HepG2 (cell line): Measurements from ENCODE around the gene NELL1. TPM values are rescaled to one million over a fixed set of nuclear protein-coding genes. Genes with fewer than 3 reads are reported as not detected.
A peak's percentile ranks its signal among the peaks of the same experiment; 100 is the strongest.

ENCODE experiments used
- ATAC-seq: fragments of 200-7000 bp; cut with Tn5 transposase; 3 replicates; pipeline ENCODE4 v1.9.1; 2020; ENCODE audit warnings: mild to moderate bottlenecking, moderate library complexity
- BruUV-seq: library from RNA; stranded (reverse); fragments of 400-500 nt; replicated peaks from 2 replicates; lab custom pipeline; 2021; lab: Mats Ljungman, UMichigan
- CTCF ChIA-PET: fragments of 300-600 bp; formaldehyde crosslinking; extraction: SDS; loops from one replicate; lab custom pipeline; 2021; ENCODE audit warnings: low total read pairs, inconsistent platforms, low intra/inter-chr PET ratio; lab: Yijun Ruan, JAX
- POLR2A ChIA-PET: fragments of 350-600 bp; sonication (Branson Sonifier 250); formaldehyde crosslinking; loops from one replicate; lab custom pipeline; 2020; ENCODE audit warnings: antibody characterized with exemption, inconsistent platforms; lab: Yijun Ruan, JAX
- DNase-seq: peaks from one replicate; pipeline ENCODE4 v3.0.0-alpha.2; 2015; ENCODE audit warnings: low spot score
- FAIRE-seq: peaks from 3 replicates; lab custom pipeline; 2011; peaks lifted over from hg19 to GRCh38; lab: Jason Lieb, UNC
- H2AFZ ChIP-seq: one replicate; pipeline ENCODE4 v1.6.1; 2011; ENCODE audit warnings: low read length, inconsistent platforms
- H3K27ac ChIP-seq: fragments of 300-600 bp; 3 replicates; pipeline ENCODE4 v1.8.0; 2011; ENCODE audit warnings: mixed run types, mild to moderate bottlenecking, mixed read lengths, low read length, inconsistent platforms; ENCODE audit not compliant: insufficient read depth; ENCODE audit errors: extremely low read length
- H3K27me3 ChIP-seq, 2 experiments: fragments of 200-600 bp in 1 of 2; 2 replicates in 1 of 2; 3 replicates in 1 of 2; pipeline versions ENCODE4 v1.6.0 to v1.8.0; 2011; ENCODE audit warnings: low read length in 2 of 2, mild to moderate bottlenecking in 2 of 2, moderate library complexity in 2 of 2, inconsistent platforms in 1 of 2; ENCODE audit not compliant: insufficient read depth in 2 of 2, control insufficient read depth in 1 of 2
- H3K36me3 ChIP-seq, 2 experiments: fragments of 200-600 bp in 1 of 2; replicated peaks in 1 of 2; 2 replicates in 1 of 2; 3 replicates in 1 of 2; pipeline versions ENCODE4 v1.5.1 to v1.8.0; 2011; ENCODE audit warnings: low read length in 2 of 2, inconsistent platforms in 1 of 2; ENCODE audit not compliant: insufficient read depth in 2 of 2, control insufficient read depth in 1 of 2
- H3K4me1 ChIP-seq: 2 replicates; pipeline ENCODE4 v1.5.1; 2012; ENCODE audit warnings: low read length, inconsistent platforms; ENCODE audit not compliant: insufficient read depth
- H3K4me2 ChIP-seq: 2 replicates; pipeline ENCODE4 v1.6.0; 2011; ENCODE audit warnings: low read depth, low read length, inconsistent platforms
- H3K4me3 ChIP-seq, 3 experiments: fragments of 200-600 bp in 1 of 3; sonication (generic), shearing (Covaris generic) in 1 of 3; replicated peaks in 1 of 3; 2 replicates each; pipeline ENCODE4 v1.5.1; 2011 to 2016; ENCODE audit warnings: low read length in 3 of 3, inconsistent platforms in 2 of 3, low read depth in 2 of 3, mild to moderate bottlenecking in 2 of 3, control low read depth in 1 of 3, mixed read lengths in 1 of 3; ENCODE audit not compliant: insufficient read depth in 1 of 3
- H3K79me2 ChIP-seq: one replicate; pipeline ENCODE4 v1.6.1; 2011; ENCODE audit warnings: low read length, inconsistent platforms; ENCODE audit not compliant: insufficient read depth
- H3K9ac ChIP-seq: 2 replicates; pipeline ENCODE4 v1.6.0; 2011; ENCODE audit warnings: mild to moderate bottlenecking, low read depth, low read length, inconsistent platforms; ENCODE audit not compliant: insufficient read depth
- H3K9me3 ChIP-seq: 2 replicates; pipeline ENCODE4 v1.5.1; 2012; ENCODE audit warnings: mild to moderate bottlenecking, low read length
- H4K20me1 ChIP-seq: 2 replicates; pipeline ENCODE4 v1.6.0; 2011; ENCODE audit warnings: inconsistent platforms, mild to moderate bottlenecking, low read length, moderate library complexity; ENCODE audit not compliant: insufficient read depth
- CCAR2 ChIP-seq: fragments of 200-400 bp; formaldehyde crosslinking; optimal IDR thresholded peaks from 2 replicates; pipeline ENCODE3; 2018; ENCODE audit warnings: low read depth, mild to moderate bottlenecking, low read length, moderate library complexity
- FOXK2 ChIP-seq: fragments of 450-650 bp; IDR thresholded peaks from 2 replicates; pipeline ENCODE4 v1.6.1; 2016
- HIVEP1 ChIP-seq: sonication (generic); formaldehyde crosslinking; IDR thresholded peaks from 2 replicates; pipeline ENCODE4 v1.4.0; 2020; ENCODE audit warnings: mild to moderate bottlenecking, missing genetic modification reagents
- KAT8 ChIP-seq: IDR thresholded peaks from 2 replicates; pipeline ENCODE4 v1.6.1; 2016; ENCODE audit warnings: missing genetic modification reagents, missing compliant biosample characterization
- PHF21A ChIP-seq: sonication (generic); formaldehyde crosslinking; IDR thresholded peaks from 2 replicates; pipeline ENCODE4 v1.5.0; 2020; ENCODE audit warnings: mild to moderate bottlenecking, missing genetic modification reagents
- ZFAT ChIP-seq: sonication (generic); formaldehyde crosslinking; conservative IDR thresholded peaks from 2 replicates; pipeline ENCODE4 v1.8.1; 2023; ENCODE audit warnings: missing genetic modification reagents, inconsistent platforms
- ZNF558 ChIP-seq: sonication (generic); formaldehyde crosslinking; IDR thresholded peaks from 2 replicates; pipeline ENCODE4 v1.9.0; 2022; ENCODE audit warnings: mild to moderate bottlenecking, missing genetic modification reagents, borderline replicate concordance
- WGBS: methylation state at CpG from one replicate; pipeline ENCODE4 v1.1.6; 2017; ENCODE audit warnings: low lambda C conversion rate; 5-methylcytosine and 5-hydroxymethylcytosine counted together
- in situ Hi-C: cut with HindIII; loops from 2 replicates; pipeline ENCODE4 v1.10.0; 2017; ENCODE audit warnings: low pct_unique_long_range_greater_than_20kb; ENCODE audit not compliant: extremely low pct_ligation_motif_present
- intact Hi-C: fragments of 100-400 bp; cut with micrococcal nuclease; formaldehyde crosslinking; loops from one replicate; pipeline ENCODE4 v1.10.0; 2022; ENCODE audit not compliant: unreplicated experiment
- polyA plus RNA-seq, 8 experiments: library from polyadenylated mRNA; depleted of rRNA in 3 of 8; stranded (reverse) in 7 of 8; unstranded in 1 of 8; fragments of >200 nt; fragmentation: Illumina TruSeq in 4 of 8; extraction: Trizol in 4 of 8; gene quantifications; 2 replicates each; pipeline versions ENCODE4 v1.2.1 to v1.2.3, GENCODE V29; 2011 to 2016; ENCODE audit warnings: low read depth in 4 of 8, missing spikeins in 1 of 8, mixed read lengths in 1 of 8; ENCODE audit not compliant: insufficient read depth in 1 of 8
- total RNA-seq, 5 experiments: library from RNA; depleted of rRNA; stranded (reverse); fragments of >200 nt; fragmentation: Illumina TruSeq; extraction: Trizol; gene quantifications; 2 replicates each; pipeline ENCODE4 v1.2.3, GENCODE V29; 2016; ENCODE audit warnings: low read depth in 1 of 5
- TF ChIP-seq, protein P1 (sequence below), 2 experiments: IDR thresholded peaks; 2 replicates each; pipeline ENCODE4 v1.6.1; 2011 to 2012; ENCODE audit warnings: low read length in 2 of 2, borderline replicate concordance in 1 of 2, low read depth in 1 of 2, mild to moderate bottlenecking in 1 of 2, moderate library complexity in 1 of 2
- TF ChIP-seq, protein P2 (sequence below): sonication (generic); formaldehyde crosslinking; IDR thresholded peaks from 2 replicates; pipeline ENCODE4 v1.5.0; 2020; ENCODE audit warnings: mild to moderate bottlenecking, missing genetic modification reagents

NELL1 gene
- total and polyA plus RNA-seq, 2 of the 13 experiments (the other 11 are each of a cell fraction or from before 2014, with no cell fraction given): not detected

- Histone ChIP-seq H3K9me3 (no peaks in the 10 kb centered on the region), H3K79me2 (no peaks in the 10 kb centered on the region), H4K20me1 (no peaks in the 10 kb centered on the region), H3K4me3 (no peak overlapping the region), H2AFZ (no peak overlapping the region), H3K36me3 (no peaks in the 10 kb centered on the region), H3K27ac (no peak overlapping the region), H3K4me2 (no peak overlapping the region), H3K4me1 (no peaks in the 10 kb centered on the region), H3K27me3 (no peaks in the 10 kb centered on the region; a peak in 1 of 5 replicates), H3K9ac (no peak overlapping the region)
- FAIRE-seq (no peak), ATAC-seq (no peak), DNase-seq (no peak)
- 8% methylated on average over 1 of the region's 2 CpGs for WGBS
- intact Hi-C loops: no loop called here
- BruUV-seq: no TSS peak
- in situ Hi-C loops: no loop called here
- CTCF ChIA-PET: no interaction called here
- TF ChIP-seq, protein P1, sequence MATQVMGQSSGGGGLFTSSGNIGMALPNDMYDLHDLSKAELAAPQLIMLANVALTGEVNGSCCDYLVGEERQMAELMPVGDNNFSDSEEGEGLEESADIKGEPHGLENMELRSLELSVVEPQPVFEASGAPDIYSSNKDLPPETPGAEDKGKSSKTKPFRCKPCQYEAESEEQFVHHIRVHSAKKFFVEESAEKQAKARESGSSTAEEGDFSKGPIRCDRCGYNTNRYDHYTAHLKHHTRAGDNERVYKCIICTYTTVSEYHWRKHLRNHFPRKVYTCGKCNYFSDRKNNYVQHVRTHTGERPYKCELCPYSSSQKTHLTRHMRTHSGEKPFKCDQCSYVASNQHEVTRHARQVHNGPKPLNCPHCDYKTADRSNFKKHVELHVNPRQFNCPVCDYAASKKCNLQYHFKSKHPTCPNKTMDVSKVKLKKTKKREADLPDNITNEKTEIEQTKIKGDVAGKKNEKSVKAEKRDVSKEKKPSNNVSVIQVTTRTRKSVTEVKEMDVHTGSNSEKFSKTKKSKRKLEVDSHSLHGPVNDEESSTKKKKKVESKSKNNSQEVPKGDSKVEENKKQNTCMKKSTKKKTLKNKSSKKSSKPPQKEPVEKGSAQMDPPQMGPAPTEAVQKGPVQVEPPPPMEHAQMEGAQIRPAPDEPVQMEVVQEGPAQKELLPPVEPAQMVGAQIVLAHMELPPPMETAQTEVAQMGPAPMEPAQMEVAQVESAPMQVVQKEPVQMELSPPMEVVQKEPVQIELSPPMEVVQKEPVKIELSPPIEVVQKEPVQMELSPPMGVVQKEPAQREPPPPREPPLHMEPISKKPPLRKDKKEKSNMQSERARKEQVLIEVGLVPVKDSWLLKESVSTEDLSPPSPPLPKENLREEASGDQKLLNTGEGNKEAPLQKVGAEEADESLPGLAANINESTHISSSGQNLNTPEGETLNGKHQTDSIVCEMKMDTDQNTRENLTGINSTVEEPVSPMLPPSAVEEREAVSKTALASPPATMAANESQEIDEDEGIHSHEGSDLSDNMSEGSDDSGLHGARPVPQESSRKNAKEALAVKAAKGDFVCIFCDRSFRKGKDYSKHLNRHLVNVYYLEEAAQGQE (IDR thresholded peaks at IDR 0.05; ENCODE audit: borderline replicate concordance in 1 of 2, low read depth in 1 of 2, low read length in 2 of 2): peak in 1 of 2 experiments; percentile 54; a peak in 1 of 4 replicates
- TF ChIP-seq FOXK2: no peak
- POLR2A ChIA-PET: no interaction called here
Measured at GRCh38 chr11:20759541-20759940, 90.2 kb downstream of the NELL1 start.

- POLR2A ChIA-PET: no interaction called here
- Histone ChIP-seq H3K79me2 (no peaks in the 10 kb centered on the region), H3K9ac (no peak overlapping the region), H2AFZ (no peak overlapping the region), H3K4me2 (no peak overlapping the region), H3K9me3 (no peaks in the 10 kb centered on the region), H3K4me3 (no peak overlapping the region), H3K36me3 (no peaks in the 10 kb centered on the region), H3K27ac (no peak overlapping the region), H3K27me3 (no peaks in the 10 kb centered on the region; a peak in 1 of 5 replicates), H4K20me1 (no peaks in the 10 kb centered on the region), H3K4me1 (no peaks in the 10 kb centered on the region)
- CTCF ChIA-PET: no interaction called here
- TF ChIP-seq ZNF558 (CRISPR knock-in tag) (no peak), PHF21A (no peak), KAT8 (CRISPR knock-in tag) (no peak), CCAR2 (no peak), ZFAT (CRISPR knock-in tag) (no peak), HIVEP1 (CRISPR knock-in tag) (no peak)
- TF ChIP-seq, protein P2, sequence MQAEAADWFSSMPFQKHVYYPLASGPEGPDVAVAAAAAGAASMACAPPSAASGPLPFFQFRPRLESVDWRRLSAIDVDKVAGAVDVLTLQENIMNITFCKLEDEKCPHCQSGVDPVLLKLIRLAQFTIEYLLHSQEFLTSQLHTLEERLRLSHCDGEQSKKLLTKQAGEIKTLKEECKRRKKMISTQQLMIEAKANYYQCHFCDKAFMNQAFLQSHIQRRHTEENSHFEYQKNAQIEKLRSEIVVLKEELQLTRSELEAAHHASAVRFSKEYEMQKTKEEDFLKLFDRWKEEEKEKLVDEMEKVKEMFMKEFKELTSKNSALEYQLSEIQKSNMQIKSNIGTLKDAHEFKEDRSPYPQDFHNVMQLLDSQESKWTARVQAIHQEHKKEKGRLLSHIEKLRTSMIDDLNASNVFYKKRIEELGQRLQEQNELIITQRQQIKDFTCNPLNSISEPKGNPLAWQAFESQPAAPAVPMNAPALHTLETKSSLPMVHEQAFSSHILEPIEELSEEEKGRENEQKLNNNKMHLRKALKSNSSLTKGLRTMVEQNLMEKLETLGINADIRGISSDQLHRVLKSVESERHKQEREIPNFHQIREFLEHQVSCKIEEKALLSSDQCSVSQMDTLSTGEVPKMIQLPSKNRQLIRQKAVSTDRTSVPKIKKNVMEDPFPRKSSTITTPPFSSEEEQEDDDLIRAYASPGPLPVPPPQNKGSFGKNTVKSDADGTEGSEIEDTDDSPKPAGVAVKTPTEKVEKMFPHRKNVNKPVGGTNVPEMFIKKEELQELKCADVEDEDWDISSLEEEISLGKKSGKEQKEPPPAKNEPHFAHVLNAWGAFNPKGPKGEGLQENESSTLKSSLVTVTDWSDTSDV (CRISPR knock-in tag): no peak
- DNase-seq (no peak), FAIRE-seq (no peak), ATAC-seq (no peak)
- in situ Hi-C loops (no loop called here), intact Hi-C loops (no loop called here)
- WGBS: 27% methylated on average over 6 of the region's 6 CpGs
- no TSS peak for BruUV-seq
Measured at GRCh38 chr11:20760811-20761210, 91.4 kb downstream of the NELL1 start.
